Measurements from ENCODE around the gene PRKAB1. TPM values are rescaled to one million over a fixed set of nuclear protein-coding genes. Genes with fewer than 3 reads are reported as not detected.

PRKAB1 gene
- total RNA-seq, 1 experiment from 2014 or later = 32.3 TPM

- POLR2A ChIA-PET = no interaction called here
- ATAC-seq = no peak
Observed at GRCh38 chr12:119710374-119710964, 42.5 kb downstream of the PRKAB1 start.

GRCh38 chr12:119710965-119711551 is 43.1 kb downstream of the PRKAB1 start:
- no peak overlapping the region for H3K4me3 Mint-ChIP-seq
- H3K27ac Mint-ChIP-seq = no peak overlapping the region
- ATAC-seq (no peak), DNase-seq (ENCODE audit: low spot score) (no peak)
- H3K36me3 Mint-ChIP-seq = peaks cover 88% of the 10 kb centered on the region
- peaks cover 5% of the 10 kb centered on the region for H3K9me3 Mint-ChIP-seq
- no peaks in the 10 kb centered on the region for H3K4me1 Mint-ChIP-seq
- CTCF ChIA-PET = interaction anchor here (1.6 kb wide), 1 partner anchor 70 kb away, joined by 6 read pairs; no protein-coding TSS in a partner anchor
- no peaks in the 10 kb centered on the region for H3K27me3 Mint-ChIP-seq (ENCODE audit: low read depth)
- POLR2A ChIA-PET = interaction anchor here (0.6 kb wide), 1 partner anchor 264 kb away, joined by 3 read pairs; no protein-coding TSS in a partner anchor
- TF ChIP-seq JUN (CRISPR knock-in tag; IDR thresholded peaks at IDR 0.05) (no peak), PRRX2 (CRISPR knock-in tag; IDR thresholded peaks at IDR 0.05) (no peak), ATF1 (CRISPR knock-in tag; IDR thresholded peaks at IDR 0.05) (no peak), CREM (CRISPR knock-in tag; IDR thresholded peaks at IDR 0.05) (no peak), CTCF (IDR thresholded peaks at IDR 0.05) (no peak), GABPB1 (CRISPR knock-in tag; IDR thresholded peaks at IDR 0.05) (no peak), NR3C1 (CRISPR knock-in tag; conservative IDR thresholded peaks at IDR 0.05; ENCODE audit: low read depth) (no peak), ZNF232 (CRISPR knock-in tag; IDR thresholded peaks at IDR 0.05) (no peak), NR2C2 (CRISPR knock-in tag; IDR thresholded peaks at IDR 0.05) (no peak), MAX (CRISPR knock-in tag; IDR thresholded peaks at IDR 0.05) (no peak), PREB (CRISPR knock-in tag; IDR thresholded peaks at IDR 0.05; ENCODE audit: borderline replicate concordance) (no peak), ZNF423 (CRISPR knock-in tag; IDR thresholded peaks at IDR 0.05) (no peak), ZNF317 (CRISPR knock-in tag; IDR thresholded peaks at IDR 0.05; ENCODE audit: borderline replicate concordance, low read depth) (no peak), ATF6 (CRISPR knock-in tag; IDR thresholded peaks at IDR 0.05) (no peak), ZNF121 (CRISPR knock-in tag; IDR thresholded peaks at IDR 0.05) (no peak)

More at GRCh38 chr12:119710374-119710964, 42.5 kb downstream of the PRKAB1 start:
- Mint-ChIP-seq H3K27me3 (ENCODE audit: low read depth) (no peaks in the 10 kb centered on the region), H3K4me1 (no peaks in the 10 kb centered on the region), H3K9me3 (peaks cover 5% of the 10 kb centered on the region), H3K27ac (no peak overlapping the region), H3K36me3 (peaks cover 84% of the 10 kb centered on the region), H3K4me3 (no peak overlapping the region)
- CTCF ChIA-PET = interaction anchor here (1.6 kb wide), 1 partner anchor 70 kb away, joined by 6 read pairs; no protein-coding TSS in a partner anchor
- no peak for DNase-seq (ENCODE audit: low spot score)
- TF ChIP-seq PRDM15 (CRISPR knock-in tag; IDR thresholded peaks at IDR 0.05) (no peak), FOXJ3 (CRISPR knock-in tag; IDR thresholded peaks at IDR 0.05; ENCODE audit: borderline replicate concordance) (no peak)
